Activated CD4-positive, alpha-beta memory T cell treated with anti-CD3 and anti-CD28 coated beads for 36 hours (primary cell): ENCODE data around the gene DOK4. TPM values are rescaled to one million over a fixed set of nuclear protein-coding genes. Genes with fewer than 3 reads are reported as not detected.
"Not testable (repeated sequence)": the region's sequence is repeated elsewhere in the genome, so short reads cannot be mapped to it uniquely, and the experiment has no call there.

Source experiments
- CTCF ChIA-PET: fragments of 350-600 bp; sonication (Branson Sonifier 250); formaldehyde crosslinking; loops from one replicate; lab custom pipeline; 2021; ENCODE audit warnings: antibody characterized with exemption, inconsistent platforms; lab: Charles Lee
- POLR2A ChIA-PET: fragments of 350-600 bp; sonication (Branson Sonifier 250); formaldehyde crosslinking; loops from one replicate; lab custom pipeline; 2021; ENCODE audit warnings: antibody characterized with exemption; lab: Charles Lee
- DNase-seq: peaks from one replicate; pipeline ENCODE4 v3.0.0-alpha.2; 2020
- H3K27ac Mint-ChIP-seq: one replicate; pipeline ENCODE4 v1.8.0; 2021; ENCODE audit warnings: mixed read lengths
- H3K27me3 Mint-ChIP-seq: one replicate; pipeline ENCODE4 v1.8.0; 2021; ENCODE audit warnings: mixed read lengths
- H3K36me3 Mint-ChIP-seq: one replicate; pipeline ENCODE4 v1.8.0; 2021; ENCODE audit warnings: mixed read lengths
- H3K4me1 Mint-ChIP-seq: one replicate; pipeline ENCODE4 v1.8.0; 2021; ENCODE audit warnings: low read depth, mixed read lengths
- H3K4me3 Mint-ChIP-seq: one replicate; pipeline ENCODE4 v1.8.0; 2021; ENCODE audit warnings: mild to moderate bottlenecking, mixed read lengths
- H3K9me3 Mint-ChIP-seq: one replicate; pipeline ENCODE4 v1.8.0; 2021; ENCODE audit warnings: mixed read lengths
- intact Hi-C: fragments of 100-400 bp; cut with micrococcal nuclease; formaldehyde crosslinking; loops from one replicate; pipeline ENCODE4 v1.15.1; 2023
- total RNA-seq, 2 experiments: library from RNA; stranded (reverse); gene quantifications; one replicate each; pipeline ENCODE4 v1.2.3, GENCODE V29; 2021

DOK4 gene
- total RNA-seq, 2 experiments from 2014 or later = 5.5 to 7.1 TPM

DNA sequence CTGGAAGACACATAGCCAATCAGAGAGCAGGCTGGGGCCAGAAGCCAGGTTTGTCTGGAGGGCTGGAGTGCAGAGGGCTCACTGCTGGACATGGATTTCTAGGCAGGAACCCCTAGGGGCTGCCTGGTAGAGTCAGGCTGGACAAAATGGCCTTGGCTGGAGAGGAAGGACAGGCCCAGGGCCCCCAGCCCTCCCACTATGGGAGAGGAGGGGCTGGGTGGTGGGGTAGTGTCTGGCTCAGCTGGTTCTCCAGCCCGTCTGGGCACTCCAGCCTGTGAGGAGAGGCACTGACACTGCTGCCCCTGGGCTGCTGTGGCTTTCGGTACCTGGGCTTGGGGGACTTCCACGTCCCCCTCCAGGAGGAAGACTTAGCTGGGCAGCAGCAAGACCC lies 21.7 kb upstream of the DOK4 start:
- no peaks in the 10 kb centered on the region for H3K27me3 Mint-ChIP-seq
- no peaks in the 10 kb centered on the region for H3K4me1 Mint-ChIP-seq
- no peaks in the 10 kb centered on the region for H3K9me3 Mint-ChIP-seq
- H3K27ac Mint-ChIP-seq = no peak overlapping the region
- DNase-seq = no peak
- ChIA-PET POLR2A (no interaction called here), CTCF (no interaction called here)
- intact Hi-C loops = no loop called here
- H3K4me3 Mint-ChIP-seq = no peak overlapping the region
- no peaks in the 10 kb centered on the region for H3K36me3 Mint-ChIP-seq

- Mint-ChIP-seq H3K27me3 (no peaks in the 10 kb centered on the region), H3K36me3 (no peaks in the 10 kb centered on the region), H3K9me3 (no peaks in the 10 kb centered on the region), H3K4me1 (no peaks in the 10 kb centered on the region), H3K4me3 (no peak overlapping the region), H3K27ac (no peak overlapping the region)
- POLR2A ChIA-PET = no interaction called here
- CTCF ChIA-PET = interaction anchor here (1.0 kb wide), 1 partner anchor 12 kb away, joined by 3 read pairs; no protein-coding TSS in a partner anchor
- intact Hi-C loops = no loop called here
- no peak for DNase-seq
These were observed 21.1 kb upstream of the DOK4 start for GRCh38 chr16:57507136-57508034.

- H3K27ac Mint-ChIP-seq = no peak overlapping the region
- POLR2A ChIA-PET = no interaction called here
- H3K36me3 Mint-ChIP-seq = no peaks in the 10 kb centered on the region
- intact Hi-C loops = no loop called here
- no peaks in the 10 kb centered on the region for H3K9me3 Mint-ChIP-seq
- CTCF ChIA-PET = interaction anchor here (2.3 kb wide), 1 partner anchor 14 kb away, joined by 7 read pairs; no protein-coding TSS in a partner anchor
- H3K27me3 Mint-ChIP-seq = no peaks in the 10 kb centered on the region
- no peak for DNase-seq
- H3K4me1 Mint-ChIP-seq = peaks cover 11% of the 10 kb centered on the region
- H3K4me3 Mint-ChIP-seq = no peak overlapping the region
These were observed 18.9 kb upstream of the DOK4 start for GRCh38 chr16:57505169-57505568.

- intact Hi-C loops = no loop called here
- H3K27ac Mint-ChIP-seq = no peak overlapping the region
- H3K27me3 Mint-ChIP-seq = no peaks in the 10 kb centered on the region
- ChIA-PET CTCF (interaction anchor here (2.3 kb wide), 1 partner anchor 15 kb away, joined by 7 read pairs; no protein-coding TSS in a partner anchor), POLR2A (no interaction called here)
- DNase-seq = no peak
- H3K9me3 Mint-ChIP-seq = no peaks in the 10 kb centered on the region
- H3K36me3 Mint-ChIP-seq = no peaks in the 10 kb centered on the region
- H3K4me1 Mint-ChIP-seq = peaks cover 11% of the 10 kb centered on the region
- no peak overlapping the region for H3K4me3 Mint-ChIP-seq
These were observed 18.2 kb upstream of the DOK4 start for GRCh38 chr16:57504491-57504890.

DNA sequence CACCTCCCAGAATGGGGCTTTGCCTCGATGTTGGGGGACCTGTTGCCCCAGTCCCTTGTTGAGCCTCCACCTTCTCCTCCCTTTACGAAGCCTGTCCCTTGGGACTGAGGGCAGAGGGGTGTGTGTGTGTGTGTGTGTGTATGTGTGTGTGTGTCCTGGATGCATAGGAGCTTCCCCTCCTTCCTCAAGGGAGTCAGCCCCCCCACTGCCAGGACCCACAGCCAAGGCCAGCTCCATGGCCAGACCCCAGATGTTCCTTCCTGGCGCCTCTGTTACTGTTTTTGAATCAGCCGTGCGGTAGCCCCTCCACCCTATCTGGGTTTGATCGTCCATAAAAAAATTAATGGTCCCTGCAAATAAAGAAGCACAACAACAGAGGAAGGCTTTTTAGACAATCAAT lies 17.7 kb upstream of the DOK4 start:
- Mint-ChIP-seq H3K36me3 (no peaks in the 10 kb centered on the region), H3K4me3 (no peak overlapping the region), H3K27ac (no peak overlapping the region), H3K27me3 (no peaks in the 10 kb centered on the region), H3K4me1 (peaks cover 11% of the 10 kb centered on the region), H3K9me3 (no peaks in the 10 kb centered on the region)
- no peak for DNase-seq
- POLR2A ChIA-PET = no interaction called here
- CTCF ChIA-PET = interaction anchor here (2.3 kb wide), 1 partner anchor 15 kb away, joined by 7 read pairs; no protein-coding TSS in a partner anchor
- intact Hi-C loops = no loop called here

DNA sequence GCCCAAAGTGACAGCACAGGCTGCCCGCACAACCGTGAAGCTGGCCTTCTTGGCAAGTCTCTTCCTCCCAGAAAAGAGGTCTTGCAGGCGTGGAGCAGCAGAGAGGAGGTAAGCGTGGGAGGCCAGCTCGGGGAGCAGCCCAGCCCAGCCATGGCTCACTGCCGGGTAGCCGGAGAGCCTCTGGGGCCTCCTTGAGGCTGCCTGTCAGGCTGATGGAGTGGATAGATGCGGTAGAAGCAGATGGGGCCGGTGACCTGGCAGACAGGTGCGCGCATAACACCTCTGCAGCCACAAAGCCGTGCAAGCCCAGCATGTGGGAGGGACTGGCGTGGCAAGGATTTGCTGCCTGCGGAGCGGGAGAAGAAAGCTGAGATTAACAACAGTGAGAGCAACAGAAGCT lies 17.1 kb upstream of the DOK4 start:
- ChIA-PET CTCF (interaction anchor here (2.3 kb wide), 1 partner anchor 16 kb away, joined by 7 read pairs; no protein-coding TSS in a partner anchor), POLR2A (no interaction called here)
- no peak overlapping the region for H3K4me3 Mint-ChIP-seq
- intact Hi-C loops = no loop called here
- H3K4me1 Mint-ChIP-seq = peaks cover 11% of the 10 kb centered on the region
- DNase-seq = no peak
- no peaks in the 10 kb centered on the region for H3K36me3 Mint-ChIP-seq
- H3K27me3 Mint-ChIP-seq = no peaks in the 10 kb centered on the region
- H3K9me3 Mint-ChIP-seq = no peaks in the 10 kb centered on the region
- no peak overlapping the region for H3K27ac Mint-ChIP-seq

DNA sequence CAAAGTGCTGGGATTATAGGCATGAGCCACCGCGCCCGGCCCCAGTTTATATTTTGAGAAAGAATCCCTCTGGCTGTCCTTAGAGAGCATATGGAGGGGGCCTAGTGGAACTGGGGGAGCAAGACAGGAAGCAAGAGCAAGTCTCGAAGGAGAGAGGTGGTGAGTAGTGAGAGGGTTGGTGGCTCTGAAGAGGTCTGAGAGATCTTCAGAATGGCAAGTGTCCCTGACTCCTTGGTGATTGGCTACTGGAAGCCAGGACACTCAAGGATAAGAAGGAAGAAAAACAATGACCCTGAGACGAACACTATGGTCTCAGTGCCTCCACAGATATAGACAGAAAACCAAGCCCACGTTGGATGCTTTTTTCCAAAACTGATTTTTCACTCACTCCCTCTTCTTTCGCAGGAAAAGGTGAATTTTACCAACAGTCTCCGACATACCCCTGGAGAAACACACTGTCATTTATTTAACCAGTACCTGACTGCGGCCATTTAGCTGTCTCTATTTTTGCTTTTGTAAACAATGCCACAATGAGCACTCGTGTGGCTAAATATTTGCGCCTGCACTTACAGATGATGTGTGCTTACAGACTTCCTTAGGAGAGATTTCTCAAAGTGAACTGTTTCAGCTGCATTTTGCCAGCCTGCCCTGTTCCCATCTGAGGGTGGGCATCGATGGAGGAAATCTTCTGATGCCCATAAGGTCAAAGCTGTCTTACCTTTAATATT lies 15.9 kb upstream of the DOK4 start:
- H3K36me3 Mint-ChIP-seq = no peaks in the 10 kb centered on the region
- intact Hi-C loops = no loop called here
- no peaks in the 10 kb centered on the region for H3K9me3 Mint-ChIP-seq
- ChIA-PET POLR2A (no interaction called here), CTCF (no interaction called here)
- DNase-seq = no peak
- no peak overlapping the region for H3K4me3 Mint-ChIP-seq
- no peaks in the 10 kb centered on the region for H3K27me3 Mint-ChIP-seq
- H3K4me1 Mint-ChIP-seq = peaks cover 11% of the 10 kb centered on the region
- H3K27ac Mint-ChIP-seq = no peak overlapping the region

GRCh38 chr16:57501492-57501891 lies 15.2 kb upstream of the DOK4 start:
- no peak for DNase-seq
- H3K27ac Mint-ChIP-seq = no peak overlapping the region
- no peaks in the 10 kb centered on the region for H3K27me3 Mint-ChIP-seq
- H3K9me3 Mint-ChIP-seq = no peaks in the 10 kb centered on the region
- H3K4me3 Mint-ChIP-seq = no peak overlapping the region
- ChIA-PET CTCF (no interaction called here), POLR2A (interaction anchor here (0.6 kb wide), 1 partner anchor 202 kb away, joined by 3 read pairs; no protein-coding TSS in a partner anchor)
- intact Hi-C loops = no loop called here
- no peaks in the 10 kb centered on the region for H3K36me3 Mint-ChIP-seq
- peaks cover 11% of the 10 kb centered on the region for H3K4me1 Mint-ChIP-seq

DNA sequence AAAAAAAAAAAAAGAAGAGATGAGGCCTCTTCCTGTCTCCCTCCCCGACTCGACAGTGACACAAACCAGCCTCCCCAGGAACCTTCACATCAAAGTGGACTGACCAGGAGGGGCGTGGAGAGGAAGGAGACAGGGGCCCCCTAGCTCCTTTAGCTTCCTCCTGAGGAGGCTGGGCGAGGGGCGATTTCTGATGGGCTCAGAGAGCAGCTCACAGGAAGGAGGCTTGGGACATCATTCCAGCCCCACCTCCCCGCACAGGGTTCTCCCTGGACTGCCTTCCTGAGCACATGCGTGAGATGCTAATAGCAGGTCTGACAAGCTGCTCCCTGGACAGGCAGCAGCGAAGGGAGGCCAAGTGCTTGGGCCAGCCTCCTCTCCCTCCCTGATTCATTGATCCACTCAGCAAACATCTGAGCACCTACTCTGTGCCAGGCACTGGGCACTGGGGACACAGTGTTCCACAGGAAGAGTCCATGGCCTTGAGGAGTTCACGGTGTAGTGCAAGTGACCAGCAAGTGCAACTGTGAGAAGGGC lies 14.4 kb upstream of the DOK4 start:
- no peak for DNase-seq
- Mint-ChIP-seq H3K4me1 (peaks cover 11% of the 10 kb centered on the region), H3K36me3 (no peaks in the 10 kb centered on the region), H3K27me3 (no peaks in the 10 kb centered on the region), H3K4me3 (no peak overlapping the region), H3K9me3 (no peaks in the 10 kb centered on the region), H3K27ac (no peak overlapping the region)
- ChIA-PET POLR2A (no interaction called here), CTCF (interaction anchor here (1.3 to 2.5 kb wide), 2 partner anchors 19 to 38 kb away, joined by 4 to 6 read pairs; partner anchors contain the start of gene POLR2C)
- intact Hi-C loops = no loop called here

- H3K27me3 Mint-ChIP-seq, H3K4me3 Mint-ChIP-seq: not testable (repeated sequence)
- CTCF ChIA-PET = interaction anchor here (1.3 to 2.5 kb wide), 2 partner anchors 20 to 37 kb away, joined by 4 to 6 read pairs; partner anchors contain the start of gene POLR2C
These were observed 13.6 kb upstream of the DOK4 start for GRCh38 chr16:57499941-57500340.

DNA sequence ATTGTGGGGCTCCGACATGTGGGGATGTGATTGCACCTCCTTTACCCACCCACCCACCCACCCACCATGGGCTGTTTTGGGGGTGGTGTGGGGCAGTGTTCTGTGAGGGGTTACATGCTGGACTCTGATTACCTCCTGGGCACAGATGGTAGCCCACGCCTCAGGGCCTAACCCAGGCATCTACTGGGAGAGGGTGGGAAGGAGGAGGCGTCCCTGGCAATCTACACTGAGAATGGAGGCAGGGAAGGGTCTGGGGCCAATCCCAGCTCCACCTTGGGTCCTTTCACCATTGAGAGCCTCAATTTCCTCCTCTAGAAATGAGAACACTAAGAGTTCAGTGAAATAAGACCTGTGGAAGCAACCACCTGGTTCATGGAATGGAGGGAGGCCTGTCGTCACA lies 11.7 kb upstream of the DOK4 start:
- no peak overlapping the region for H3K27ac Mint-ChIP-seq
- intact Hi-C loops = no loop called here
- ChIA-PET CTCF (no interaction called here), POLR2A (no interaction called here)
- H3K4me1 Mint-ChIP-seq = peaks cover 11% of the 10 kb centered on the region
- no peaks in the 10 kb centered on the region for H3K36me3 Mint-ChIP-seq
- no peak overlapping the region for H3K4me3 Mint-ChIP-seq
- no peak for DNase-seq
- H3K9me3 Mint-ChIP-seq = no peaks in the 10 kb centered on the region
- H3K27me3 Mint-ChIP-seq = no peaks in the 10 kb centered on the region

More at GRCh38 chr16:57499941-57500340, 13.6 kb upstream of the DOK4 start:
- H3K9me3 Mint-ChIP-seq, H3K36me3 Mint-ChIP-seq, intact Hi-C loops, DNase-seq, POLR2A ChIA-PET, H3K27ac Mint-ChIP-seq: not testable (repeated sequence)
- peaks cover 11% of the 10 kb centered on the region for H3K4me1 Mint-ChIP-seq

GRCh38 chr16:57497121-57497520 lies 10.8 kb upstream of the DOK4 start:
- ChIA-PET CTCF (interaction anchor here (2.0 to 2.2 kb wide), 2 partner anchors 23 to 80 kb away, joined by 5 to 7 read pairs; no protein-coding TSS in a partner anchor), POLR2A (no interaction called here)
- no peak overlapping the region for H3K27ac Mint-ChIP-seq
- H3K4me1 Mint-ChIP-seq = peaks cover 11% of the 10 kb centered on the region
- no peak for DNase-seq
- no peaks in the 10 kb centered on the region for H3K9me3 Mint-ChIP-seq
- H3K36me3 Mint-ChIP-seq = no peaks in the 10 kb centered on the region
- H3K4me3 Mint-ChIP-seq = no peak overlapping the region
- intact Hi-C loops = no loop called here
- no peaks in the 10 kb centered on the region for H3K27me3 Mint-ChIP-seq
